HG02852 (cell line): ENCODE measurements around the gene HARBI1.

Experiments
- ATAC-seq: cut with Tn5 transposase; IDR thresholded peaks from one replicate; pipeline ENCODE4 v1.9.1; 2021; ENCODE audit warnings: mild to moderate bottlenecking, moderate library complexity; ENCODE audit not compliant: unreplicated experiment

Gene HARBI1

DNA sequence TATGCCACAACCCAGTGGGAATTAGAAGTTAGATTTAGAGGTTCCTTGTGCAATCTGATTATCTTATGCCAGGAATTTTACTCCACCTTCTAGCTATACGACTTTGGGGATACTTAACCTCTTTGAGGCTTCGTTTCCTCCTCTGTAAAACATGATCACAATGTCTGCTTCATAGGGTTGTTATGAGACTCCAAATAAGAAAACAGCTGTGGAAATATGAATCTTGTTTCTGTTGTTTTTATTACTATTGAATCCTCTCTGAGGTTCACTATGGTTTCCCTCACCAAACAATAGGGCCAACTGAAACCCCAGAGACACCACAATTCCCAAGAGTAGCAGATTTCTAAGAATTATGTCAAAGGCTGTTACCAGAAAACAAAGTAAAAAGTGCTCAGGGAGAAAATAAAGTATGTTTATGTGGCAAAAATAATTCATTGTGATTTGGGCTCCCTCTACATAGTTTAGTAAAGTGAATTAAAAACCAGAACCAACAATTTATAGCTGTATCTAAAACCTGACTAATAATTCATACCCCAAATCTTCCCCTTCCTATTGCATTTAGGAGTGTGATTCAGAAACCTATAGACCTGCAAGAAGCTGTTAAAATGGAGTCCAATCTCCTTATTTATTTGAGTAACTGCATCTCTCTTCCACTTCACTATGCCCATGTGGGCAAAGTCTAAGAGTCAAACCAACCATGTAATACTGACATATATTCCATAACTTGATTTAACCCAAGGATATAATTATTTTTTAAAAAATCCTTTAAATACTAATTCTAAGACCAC, 61.6 kb downstream of the HARBI1 start:
- no peak for ATAC-seq

- no peak for ATAC-seq
Measured at GRCh38 chr11:46554213-46555147, 62.5 kb downstream of the HARBI1 start.

DNA sequence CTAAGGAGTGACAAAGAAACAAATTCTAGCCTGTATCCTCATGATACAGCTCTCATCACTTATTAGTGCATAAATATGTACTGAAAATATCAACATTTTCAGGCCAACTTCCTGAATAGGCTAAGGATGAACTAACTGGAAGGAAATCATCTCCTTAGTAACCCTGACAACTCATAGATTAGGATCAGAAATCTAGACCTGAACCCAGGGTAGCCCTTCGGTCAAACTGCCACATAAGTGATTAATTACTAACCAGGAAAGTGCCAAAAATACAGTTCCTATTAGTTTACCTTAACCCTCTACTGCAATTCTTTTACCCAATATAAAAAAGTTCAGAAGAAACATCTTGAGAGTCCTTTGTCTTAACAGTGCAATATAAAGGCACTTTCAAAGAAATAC, 63.2 kb downstream of the HARBI1 start:
- ATAC-seq, result no peak
